Stomach (tissue), 4 donors: Measurements from ENCODE around the gene KLHL30.

Experiments
- CTCF ChIP-seq, 7 experiments: fragments of 450-650 bp in 4 of 7; fragments of 200-600 bp in 3 of 7; sonication (generic) in 3 of 7; IDR thresholded peaks; one replicate each; pipeline ENCODE4 v1.5.1; 2016 to 2019; ENCODE audit warnings: antibody characterized with exemption in 7 of 7, control low read depth in 2 of 7, mild to moderate bottlenecking in 1 of 7
- EP300 ChIP-seq: sonication (generic); formaldehyde crosslinking; IDR thresholded peaks from one replicate; pipeline ENCODE4 v1.6.1; 2017; ENCODE audit warnings: antibody characterized with exemption
- POLR2A ChIP-seq, 4 donors: fragments of 450-650 bp; IDR thresholded peaks; one replicate each; pipeline ENCODE4 v1.6.1; 2016; ENCODE audit warnings: antibody characterized with exemption in 4 of 4, control low read depth in 2 of 4, mild to moderate bottlenecking in 1 of 4, moderate library complexity in 1 of 4
- POLR2AphosphoS5 ChIP-seq, 3 donors: sonication (generic); formaldehyde crosslinking; IDR thresholded peaks; one replicate each; pipeline ENCODE4 v1.6.1; 2016; ENCODE audit warnings: antibody characterized with exemption in 3 of 3

DNA sequence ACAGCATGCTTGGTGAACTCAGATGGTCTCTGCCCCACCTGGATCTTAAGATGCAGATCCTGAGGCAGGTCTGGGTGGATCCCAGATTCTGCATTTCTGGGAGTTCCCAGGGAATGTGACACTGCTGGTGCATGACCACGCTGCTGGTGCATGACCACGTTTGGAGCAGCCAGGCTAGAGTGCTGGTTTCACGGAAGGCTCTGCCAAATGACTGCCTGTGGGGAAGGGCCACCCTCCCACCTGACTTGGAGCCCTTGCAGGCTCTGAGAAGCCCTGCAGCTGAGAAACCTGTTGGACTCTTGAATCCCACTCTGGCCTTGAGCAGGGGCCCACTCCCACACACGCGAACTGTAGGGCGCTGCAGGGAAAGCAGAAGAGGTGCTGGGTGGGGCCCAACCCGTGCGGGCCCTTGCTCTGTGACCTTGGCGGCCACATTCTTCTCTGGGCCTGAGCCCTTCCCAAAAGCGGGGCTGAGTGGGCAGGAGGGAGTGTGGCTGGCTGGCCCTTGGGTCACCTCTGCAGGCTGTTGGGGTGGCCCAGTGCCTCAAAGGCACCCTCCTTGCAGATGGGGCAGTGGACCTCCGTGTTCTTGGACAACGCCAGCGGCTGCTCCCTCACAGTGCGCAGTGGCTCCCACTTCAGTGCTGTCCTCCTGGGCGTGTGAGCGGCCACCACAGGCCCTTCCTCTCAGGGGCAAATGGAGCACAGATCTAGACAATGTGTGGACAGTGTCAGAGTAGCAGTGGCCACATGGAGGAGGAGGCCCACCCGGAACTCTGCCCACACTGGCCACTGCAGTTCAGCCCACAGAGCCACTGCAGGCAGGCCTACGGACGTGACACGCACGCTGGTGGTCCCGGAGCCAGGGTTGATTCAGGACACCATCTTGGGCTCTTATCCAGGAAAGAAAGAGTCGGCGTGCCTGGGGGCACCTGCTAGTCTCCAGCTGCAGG is 28.2 kb downstream of the KLHL30 start:
- TF ChIP-seq POLR2AphosphoS5 (IDR thresholded peaks at IDR 0.05) (no peak), POLR2A (IDR thresholded peaks at IDR 0.05) (no peak), CTCF (IDR thresholded peaks at IDR 0.05) (no peak), EP300 (no peak)
